ENCODE data around the gene CPNE6.

Gene CPNE6

DNA sequence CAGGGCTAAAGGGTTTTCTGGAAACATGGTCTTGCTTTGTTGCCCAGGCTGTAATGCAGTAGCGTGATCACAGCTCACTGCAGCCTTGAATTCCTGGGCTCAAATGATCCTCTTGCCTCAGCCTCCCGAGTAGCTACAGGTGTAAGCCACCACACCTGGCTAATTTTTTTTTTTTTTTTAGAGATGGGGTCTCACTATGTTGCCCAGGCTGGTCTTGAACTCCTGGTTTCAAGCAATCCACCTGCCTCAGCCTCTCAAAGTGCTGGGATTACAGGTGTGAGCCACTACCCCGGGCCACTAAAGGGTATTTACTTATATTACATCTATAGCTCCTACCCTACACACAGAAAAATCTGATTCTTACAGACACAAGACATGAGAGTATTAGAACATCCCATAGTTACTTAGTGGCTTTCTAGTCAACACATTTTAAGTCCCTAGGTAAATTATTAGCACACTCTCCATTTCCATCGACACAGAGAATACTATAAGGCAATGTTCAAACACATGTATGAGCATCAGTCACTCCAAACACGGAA is 37.0 kb downstream of the CPNE6 start:
- no peak for DNase-seq

DNA sequence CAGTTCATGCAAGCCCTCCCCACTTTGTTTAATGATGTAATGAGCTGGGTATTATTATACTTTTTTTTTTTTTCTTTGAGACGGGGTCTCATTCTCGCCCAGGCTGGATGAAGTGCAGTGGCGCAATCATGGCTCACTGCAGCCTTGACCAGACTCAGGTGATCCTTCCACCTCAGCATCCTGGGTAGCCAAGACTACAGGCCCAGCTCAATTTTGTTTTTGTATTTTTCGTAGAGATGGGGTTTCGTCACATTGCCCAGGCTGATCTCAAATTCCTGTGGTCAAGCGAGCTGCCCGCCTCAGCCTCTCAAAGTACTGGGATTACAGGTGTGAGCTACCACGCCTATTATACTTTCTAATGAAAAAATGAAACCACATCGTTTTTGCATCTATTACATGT is 38.7 kb downstream of the CPNE6 start:
- no peak for DNase-seq

DNA sequence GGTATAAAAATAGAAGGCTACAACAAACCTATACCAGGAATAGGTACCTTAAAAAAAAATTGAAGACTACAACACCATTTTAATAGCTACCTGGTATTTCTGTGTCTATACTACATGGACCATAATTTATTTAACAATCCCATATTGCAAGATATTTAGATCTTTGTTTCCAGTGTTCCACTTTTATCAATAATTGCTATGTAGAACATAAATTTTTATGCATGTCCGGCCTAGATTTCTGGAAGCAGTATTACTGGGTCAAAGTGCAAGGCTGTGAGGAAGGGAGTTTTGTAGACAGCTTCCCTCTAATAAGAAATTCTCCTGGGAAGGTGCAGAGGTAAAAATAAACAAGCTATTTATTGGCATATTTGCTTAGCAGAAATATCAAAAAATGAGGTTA is 39.2 kb downstream of the CPNE6 start:
- DNase-seq: no peak

GRCh38 chr14:24113379-24113800 is 42.0 kb downstream of the CPNE6 start:
- DNase-seq: no peak

DNA sequence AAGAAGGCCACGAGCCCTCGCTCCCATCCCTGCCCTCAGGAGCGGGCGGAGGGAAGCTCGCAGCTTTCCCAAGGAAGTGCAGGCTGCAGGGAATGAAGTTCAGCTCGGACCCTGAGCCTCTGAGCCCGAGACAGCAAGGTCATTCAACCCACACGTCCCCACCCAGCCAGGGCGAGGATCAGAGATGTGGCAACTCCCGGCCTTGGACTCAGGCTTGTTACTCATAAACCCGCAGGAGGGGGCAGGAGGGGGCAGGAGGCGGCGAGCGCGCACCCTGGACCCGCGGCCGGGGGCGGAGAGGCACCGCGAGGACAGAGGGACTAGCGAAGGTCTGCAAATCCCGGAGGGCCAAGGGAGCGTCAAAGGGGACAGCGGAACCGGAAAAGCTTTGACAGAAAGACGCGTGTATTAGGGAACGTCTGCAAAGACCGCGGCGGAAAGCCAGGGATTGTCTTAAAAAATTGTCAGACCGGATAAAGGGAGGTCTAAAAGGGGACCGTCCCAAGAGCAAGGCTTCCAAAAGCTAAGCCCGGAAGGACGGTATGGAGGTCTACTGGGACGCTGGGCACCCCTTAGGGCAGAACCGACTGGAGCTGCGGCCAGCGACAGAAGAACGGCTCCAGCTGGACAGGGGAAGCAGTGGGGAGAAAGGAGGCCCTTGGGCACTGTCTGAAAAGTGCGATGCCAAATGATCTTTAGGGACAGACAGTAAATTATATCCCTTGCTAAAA is 42.6 kb downstream of the CPNE6 start:
- DNase-seq: peak; percentile 50

DNA sequence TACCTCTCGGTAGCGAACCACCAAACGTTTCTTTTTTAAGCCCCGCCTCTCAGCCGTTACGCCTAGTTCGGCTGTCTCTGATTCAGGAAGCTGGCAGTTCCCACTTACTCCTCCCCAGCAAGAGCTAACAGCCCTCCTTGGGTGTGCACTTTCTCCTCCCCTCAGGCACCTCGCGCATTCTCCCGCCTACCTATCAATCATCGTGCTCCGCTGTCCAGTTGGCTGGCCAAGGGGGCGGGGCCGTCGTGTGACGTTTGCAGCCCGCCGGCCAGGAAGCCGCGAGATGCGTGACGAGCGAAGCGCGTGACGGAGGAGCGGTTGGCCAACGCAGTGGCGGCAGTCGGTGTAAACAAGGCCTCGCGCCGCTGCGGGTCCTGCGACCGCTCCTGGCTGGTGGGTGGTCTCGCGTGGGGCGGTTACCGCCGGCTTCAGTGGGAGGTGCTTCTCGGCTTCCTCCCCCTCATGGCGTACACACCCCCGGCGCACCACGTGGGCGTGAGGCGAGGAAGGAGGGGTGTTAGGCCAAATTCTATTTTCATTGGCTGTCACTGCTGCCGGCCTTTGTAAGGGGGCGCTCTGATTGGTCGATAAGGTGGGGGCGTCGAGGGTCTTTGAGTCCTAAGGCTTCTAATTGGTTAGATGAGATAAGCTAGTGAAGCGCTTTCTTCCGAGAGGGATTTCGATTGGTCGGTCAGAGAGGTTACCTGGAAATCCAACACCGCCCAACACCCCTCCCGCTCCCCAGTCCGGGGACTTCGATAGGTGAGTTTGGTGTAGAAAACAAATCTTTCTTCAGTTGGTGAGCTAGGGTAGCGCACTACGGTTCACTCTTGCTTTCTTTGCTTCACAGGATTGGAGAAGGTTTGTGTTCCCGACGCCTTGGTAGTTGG is 43.4 kb downstream of the CPNE6 start, which contains the start of the genes DCAF11 and NRL:
TSS of gene DCAF11 (plus strand) at position 246 of the 890 bp plus-strand sequence. CDS start 818 bp downstream, outside the sequence.
TSS of gene NRL (minus strand) at position 418 of the 890 bp plus-strand sequence. CDS start 32,101 bp downstream, outside the sequence.
- DNase-seq: peak; percentile 99

- DNase-seq: no peak
These were observed 44.2 kb downstream of the CPNE6 start for GRCh38 chr14:24115422-24116127.

- no peak for DNase-seq
These were observed 44.9 kb downstream of the CPNE6 start for GRCh38 chr14:24116128-24116814.

DNA sequence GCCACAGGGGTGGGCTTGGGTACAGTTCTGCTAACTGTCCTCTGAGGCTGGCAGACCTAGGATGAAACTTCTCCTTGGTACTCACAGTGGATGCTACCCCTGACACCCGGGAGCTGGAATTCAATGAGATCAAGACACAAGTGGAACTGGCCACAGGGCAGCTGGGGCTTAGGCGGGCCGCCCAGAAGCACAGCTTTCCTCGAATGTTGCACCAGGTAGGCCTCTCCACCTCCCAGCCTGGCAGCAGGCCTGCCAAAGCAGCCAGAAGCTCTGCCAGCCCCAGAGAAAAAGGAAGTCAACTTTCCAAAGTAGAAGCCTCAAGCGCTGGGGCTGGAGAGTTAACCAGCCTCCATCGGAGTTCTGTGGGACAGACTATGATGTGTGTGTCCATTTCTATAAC is 45.8 kb downstream of the CPNE6 start:
- DNase-seq: no peak

GRCh38 chr14:24119691-24120090 is 48.3 kb downstream of the CPNE6 start:
- no peak for DNase-seq

DNA sequence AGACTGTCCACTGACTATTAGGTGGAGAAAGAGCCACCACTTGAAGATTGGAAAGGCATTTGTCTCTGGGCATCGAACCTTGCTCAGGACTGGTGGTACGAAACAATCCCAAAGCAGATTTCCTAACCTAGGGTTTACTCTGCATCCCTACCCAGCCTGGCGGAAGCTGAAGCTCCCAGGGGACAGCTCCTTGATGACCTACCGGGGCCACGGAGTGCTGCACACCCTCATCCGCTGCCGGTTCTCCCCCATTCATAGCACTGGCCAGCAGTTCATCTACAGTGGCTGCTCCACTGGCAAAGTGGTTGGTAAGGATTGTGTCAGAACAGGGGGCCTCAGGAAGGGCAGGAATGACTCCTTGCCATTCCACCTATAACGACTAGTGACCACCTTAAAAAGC is 49.8 kb downstream of the CPNE6 start:
- DNase-seq: no peak

GRCh38 chr14:24122416-24122815 is 51.1 kb downstream of the CPNE6 start:
- no peak for DNase-seq

GRCh38 chr14:24122898-24123297 is 51.5 kb downstream of the CPNE6 start:
- no peak for DNase-seq

GRCh38 chr14:24123424-24124417 is 52.4 kb downstream of the CPNE6 start:
- no peak for DNase-seq

DNA sequence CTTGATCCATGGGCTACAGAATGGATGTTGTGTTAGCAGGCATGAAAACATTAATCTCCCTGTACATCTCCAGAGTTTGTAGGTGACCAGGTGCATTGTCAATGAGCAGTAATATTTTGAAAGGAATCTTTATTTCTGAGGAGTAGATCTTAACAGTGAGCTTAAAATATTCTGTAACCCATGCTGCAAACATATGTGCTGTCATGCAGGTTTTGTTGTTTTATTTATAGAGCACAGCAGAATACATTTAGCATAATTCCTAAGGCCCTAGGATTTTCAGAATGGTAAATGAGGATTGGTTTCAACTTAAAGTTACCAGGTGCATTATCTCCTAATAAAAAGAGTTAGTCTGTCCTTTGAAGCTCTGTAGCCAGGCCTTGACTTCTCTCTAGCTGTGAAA is 55.6 kb downstream of the CPNE6 start:
- no peak for DNase-seq

GRCh38 chr14:24127673-24128072 is 56.3 kb downstream of the CPNE6 start:
- no peak for DNase-seq
